Common myeloid progenitor, CD34-positive (primary cell): ENCODE data around the gene SLC25A17.

Experiments
- CTCF ChIA-PET: fragments of 350-600 bp; sonication (Branson Sonifier 250); formaldehyde crosslinking; loops from one replicate; lab custom pipeline; 2021; ENCODE audit warnings: antibody characterized with exemption; lab: Charles Lee
- POLR2A ChIA-PET: fragments of 350-600 bp; sonication (Branson Sonifier 250); formaldehyde crosslinking; loops from one replicate; lab custom pipeline; 2021; ENCODE audit warnings: antibody characterized with exemption; lab: Charles Lee
- DNase-seq, 3 donors: peaks; one replicate each; pipeline versions ENCODE4 v3.0.0 to v3.0.0-alpha.2; 2013
- H3K27ac ChIP-seq, 2 experiments: 1 replicate in 1 of 2; 2 replicates in 1 of 2; pipeline ENCODE4 v1.7.0; 2013; ENCODE audit warnings: inconsistent platforms in 2 of 2, low read length in 2 of 2, mild to moderate bottlenecking in 2 of 2, low read depth in 1 of 2, moderate library complexity in 1 of 2; ENCODE audit not compliant: severe bottlenecking in 2 of 2, insufficient read depth in 1 of 2, poor library complexity in 1 of 2
- H3K27me3 ChIP-seq, 5 experiments: replicated peaks in 2 of 5; 1 replicate in 3 of 5; 2 replicates in 2 of 5; pipeline versions ENCODE4 v1.6.1 to v1.7.0; 2013; ENCODE audit warnings: low read length in 4 of 5, mild to moderate bottlenecking in 2 of 5, moderate library complexity in 2 of 5, inconsistent platforms in 1 of 5; ENCODE audit not compliant: insufficient read depth in 5 of 5, control insufficient read depth in 4 of 5
- H3K36me3 ChIP-seq, 4 experiments: 1 replicate in 2 of 4; 2 replicates in 2 of 4; pipeline versions ENCODE4 v1.6.1 to v1.7.0; 2013; ENCODE audit warnings: low read length in 3 of 4, control low read depth in 1 of 4, mild to moderate bottlenecking in 1 of 4; ENCODE audit not compliant: control insufficient read depth in 4 of 4, insufficient read depth in 4 of 4
- H3K4me1 ChIP-seq, 4 experiments: 1 replicate in 3 of 4; 2 replicates in 1 of 4; pipeline versions ENCODE4 v1.6.1 to v1.7.1; 2013; ENCODE audit warnings: low read length in 3 of 4, mild to moderate bottlenecking in 3 of 4, control low read depth in 1 of 4, inconsistent platforms in 1 of 4, moderate library complexity in 1 of 4; ENCODE audit not compliant: control insufficient read depth in 4 of 4, insufficient read depth in 4 of 4; ENCODE audit errors: control extremely low read depth in 1 of 4
- H3K4me3 ChIP-seq, 7 experiments: 1 replicate in 4 of 7; 2 replicates in 3 of 7; pipeline versions ENCODE4 v1.5.1 to v1.7.0; 2013; ENCODE audit warnings: mild to moderate bottlenecking in 7 of 7, low read length in 6 of 7, moderate library complexity in 6 of 7, inconsistent platforms in 2 of 7, low read depth in 2 of 7, control low read depth in 1 of 7; ENCODE audit not compliant: insufficient read depth in 4 of 7, control insufficient read depth in 1 of 7; ENCODE audit errors: extremely low read depth in 1 of 7
- H3K9me3 ChIP-seq, 5 experiments: 1 replicate in 4 of 5; 2 replicates in 1 of 5; pipeline versions ENCODE4 v1.6.1 to v1.7.1; 2013; ENCODE audit warnings: low read length in 4 of 5, mild to moderate bottlenecking in 2 of 5, inconsistent platforms in 1 of 5, low read depth in 1 of 5, moderate library complexity in 1 of 5; ENCODE audit not compliant: control insufficient read depth in 4 of 5, insufficient read depth in 2 of 5; ENCODE audit errors: control extremely low read depth in 1 of 5
- WGBS: methylation state at CpG from one replicate; pipeline ENCODE4 v1.1.5; 2013; ENCODE audit not compliant: insufficient coverage; 5-methylcytosine and 5-hydroxymethylcytosine counted together

SLC25A17 gene

GRCh38 chr22:40748388-40749355, 70.5 kb downstream of the SLC25A17 start:
- WGBS, result 91% methylated on average over 18 of the region's 19 CpGs
- Histone ChIP-seq H3K36me3 (no peaks in the 10 kb centered on the region), H3K9me3 (peaks cover 0 to 10% (median 6%) of the 10 kb centered on the region in 5 experiments), H3K4me1 (no peaks in the 10 kb centered on the region), H3K27ac (no peak overlapping the region), H3K27me3 (no peaks in the 10 kb centered on the region), H3K4me3 (no peak overlapping the region)
- ChIA-PET CTCF (interaction anchor here (1.2 to 3.2 kb wide), 2 partner anchors 12 to 65 kb away, joined by 4 to 11 read pairs; no protein-coding TSS in a partner anchor), POLR2A (interaction anchor here (0.6 kb wide), 1 partner anchor 24 kb away, joined by 3 read pairs; no protein-coding TSS in a partner anchor)
- DNase-seq, result no peak

DNA sequence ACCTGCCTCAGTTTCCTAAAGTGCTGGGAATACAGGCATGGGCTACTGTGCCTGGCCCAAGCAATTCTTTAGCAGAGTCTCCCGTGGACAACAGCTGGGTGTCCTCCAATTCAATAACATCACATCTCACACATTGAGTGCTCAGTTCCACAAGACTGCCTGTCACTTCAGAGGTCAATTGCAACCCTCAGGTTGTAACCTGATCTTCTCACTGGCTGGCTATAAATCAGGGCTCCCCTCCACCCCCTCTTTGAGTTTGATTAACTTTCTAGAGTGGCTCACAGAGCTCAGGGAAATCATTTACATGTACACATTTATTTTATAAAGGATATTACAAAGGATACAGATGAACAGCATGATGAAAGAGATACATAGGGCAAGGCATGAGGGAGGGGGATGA, 71.8 kb downstream of the SLC25A17 start:
- Histone ChIP-seq H3K4me1 (no peaks in the 10 kb centered on the region), H3K27me3 (no peaks in the 10 kb centered on the region), H3K36me3 (no peaks in the 10 kb centered on the region), H3K4me3 (no peak overlapping the region), H3K27ac (no peak overlapping the region), H3K9me3 (peaks cover 0 to 10% (median 6%) of the 10 kb centered on the region in 5 experiments)
- WGBS, result 86% methylated on average over 1 of the region's 1 CpG
- no peak for DNase-seq
- ChIA-PET CTCF (interaction anchor here (0.7 to 1.7 kb wide), 4 partner anchors 12 to 30 kb away, joined by 3 to 14 read pairs (median 4); no protein-coding TSS in a partner anchor), POLR2A (no interaction called here)

- Histone ChIP-seq H3K4me3 (no peak overlapping the region), H3K36me3 (no peaks in the 10 kb centered on the region), H3K9me3 (peaks cover 0 to 10% (median 6%) of the 10 kb centered on the region in 5 experiments), H3K4me1 (no peaks in the 10 kb centered on the region), H3K27me3 (no peaks in the 10 kb centered on the region), H3K27ac (no peak overlapping the region)
- POLR2A ChIA-PET, result no interaction called here
- CTCF ChIA-PET, result interaction anchor here (0.6 to 1.7 kb wide), 5 partner anchors 11 to 44 kb away, joined by 3 to 14 read pairs (median 3); no protein-coding TSS in a partner anchor
- WGBS, result no CpG with 5 or more reads among the region's 12 CpGs
- no peak for DNase-seq
Measured at GRCh38 chr22:40746428-40747220, 72.5 kb downstream of the SLC25A17 start.

- DNase-seq, result no peak
- H3K27me3 ChIP-seq, result no peaks in the 10 kb centered on the region
- H3K36me3 ChIP-seq, result no peaks in the 10 kb centered on the region
- no peak overlapping the region for H3K4me3 ChIP-seq
- no peaks in the 10 kb centered on the region for H3K4me1 ChIP-seq
- no peak overlapping the region for H3K27ac ChIP-seq
- ChIA-PET POLR2A (no interaction called here), CTCF (no interaction called here)
- WGBS, result 100% methylated on average over 1 of the region's 9 CpGs
- H3K9me3 ChIP-seq, result peaks cover 0 to 8% (median 6%) of the 10 kb centered on the region in 5 experiments
Measured at GRCh38 chr22:40743768-40744167, 75.4 kb downstream of the SLC25A17 start.

- 100% methylated on average over 2 of the region's 4 CpGs for WGBS
- ChIA-PET POLR2A (no interaction called here), CTCF (no interaction called here)
- H3K27ac ChIP-seq, result no peak overlapping the region
- no peaks in the 10 kb centered on the region for H3K27me3 ChIP-seq
- no peak overlapping the region for H3K4me3 ChIP-seq
- H3K9me3 ChIP-seq, result no peaks in the 10 kb centered on the region
- no peaks in the 10 kb centered on the region for H3K4me1 ChIP-seq
- no peak for DNase-seq
- no peaks in the 10 kb centered on the region for H3K36me3 ChIP-seq
Measured at GRCh38 chr22:40741116-40741515, 78.0 kb downstream of the SLC25A17 start.

DNA sequence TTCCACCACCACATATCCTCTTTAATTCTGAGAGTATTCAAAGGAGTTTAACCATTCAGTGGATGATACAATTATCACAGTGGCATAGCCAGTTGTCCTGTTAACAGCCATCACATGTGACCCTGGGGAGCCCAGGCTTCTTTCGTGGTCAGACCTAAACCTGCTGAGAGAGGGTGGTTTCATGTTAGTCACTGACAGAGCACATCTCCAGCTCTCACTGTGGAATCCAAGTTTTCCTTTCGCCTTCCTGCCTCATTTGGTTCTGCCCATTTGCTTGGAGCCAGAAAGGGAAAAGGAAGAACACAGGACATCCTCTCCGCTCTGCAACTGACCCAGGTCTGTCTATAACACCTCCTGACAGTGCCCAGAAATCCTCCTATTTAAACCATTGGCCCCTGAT, 79.4 kb downstream of the SLC25A17 start:
- CTCF ChIA-PET, result interaction anchor here (0.8 to 1.4 kb wide), 4 partner anchors 12 to 57 kb away, joined by 3 to 7 read pairs (median 4); no protein-coding TSS in a partner anchor
- Histone ChIP-seq H3K27me3 (no peaks in the 10 kb centered on the region), H3K4me3 (no peak overlapping the region), H3K9me3 (no peaks in the 10 kb centered on the region), H3K36me3 (no peaks in the 10 kb centered on the region), H3K4me1 (no peaks in the 10 kb centered on the region), H3K27ac (no peak overlapping the region)
- 94% methylated on average over 2 of the region's 3 CpGs for WGBS
- peak in 1 of 3 donors; percentile 15 for DNase-seq
- POLR2A ChIA-PET, result interaction anchor here (0.6 kb wide), 1 partner anchor 11 kb away, joined by 7 read pairs; no protein-coding TSS in a partner anchor
